Panc1 (cell line): ENCODE measurements around the gene GIMAP6. TPM values are rescaled to one million over a fixed set of nuclear protein-coding genes. Genes with fewer than 3 reads are reported as not detected.
"Not testable (repeated sequence)": the region's sequence is repeated elsewhere in the genome, so short reads cannot be mapped to it uniquely, and the experiment has no call there.

Experiments used
- ATAC-seq: fragments of 200-7000 bp; cut with Tn5 transposase; 2 replicates; pipeline ENCODE4 v1.9.1; 2020; ENCODE audit warnings: mild to moderate bottlenecking, moderate library complexity
- Bru-seq: library from RNA; stranded (reverse); fragments of 400-500 nt; gene quantifications from one replicate; lab custom pipeline; 2021; lab: Mats Ljungman, UMichigan
- BruChase-seq, 2 experiments: library from RNA; stranded (reverse); fragments of 400-500 nt; gene quantifications; one replicate each; lab custom pipeline; 2021; lab: Mats Ljungman, UMichigan
- BruUV-seq: library from RNA; stranded (reverse); fragments of 400-500 nt; replicated peaks from 2 replicates; lab custom pipeline; 2021; lab: Mats Ljungman, UMichigan
- CTCF ChIA-PET: fragments of 300-600 bp; sonication (Branson Sonifier 250); formaldehyde crosslinking; loops from one replicate; lab custom pipeline; 2022; ENCODE audit warnings: antibody characterized with exemption; lab: Charles Lee
- POLR2A ChIA-PET: fragments of 300-600 bp; sonication (Branson Sonifier 250); formaldehyde crosslinking; loops from one replicate; lab custom pipeline; 2022; ENCODE audit warnings: antibody characterized with exemption; lab: Charles Lee
- DNase-seq: peaks from one replicate; pipeline ENCODE4 v3.0.0-alpha.2; 2010; ENCODE audit warnings: low read depth, low spot score
- H3K27ac ChIP-seq: 2 replicates; pipeline ENCODE4 v1.5.1; 2011; ENCODE audit warnings: mild to moderate bottlenecking, low read length, inconsistent platforms
- H3K27me3 ChIP-seq: fragments of 200-500 bp; sonication (Bioruptor generic); 2 replicates; pipeline ENCODE4 v1.6.0; 2014; ENCODE audit warnings: low read length, inconsistent platforms; ENCODE audit not compliant: control insufficient read depth, insufficient read depth
- H3K36me3 ChIP-seq: fragments of 200-500 bp; sonication (Bioruptor generic); 2 replicates; pipeline ENCODE4 v1.5.1; 2014; ENCODE audit warnings: inconsistent platforms, mild to moderate bottlenecking, low read length, moderate library complexity; ENCODE audit not compliant: control insufficient read depth, insufficient read depth
- H3K4me1 ChIP-seq: 2 replicates; pipeline ENCODE4 v1.5.1; 2011; ENCODE audit warnings: inconsistent platforms, mild to moderate bottlenecking, low read length, moderate library complexity; ENCODE audit not compliant: control insufficient read depth, insufficient read depth
- H3K4me3 ChIP-seq, 2 experiments: 2 replicates each; pipeline ENCODE4 v1.5.1; 2011 to 2012; ENCODE audit warnings: low read depth in 2 of 2, low read length in 2 of 2, mild to moderate bottlenecking in 2 of 2, inconsistent platforms in 1 of 2, moderate library complexity in 1 of 2
- H3K9me3 ChIP-seq: fragments of 200-500 bp; sonication (Bioruptor generic); 2 replicates; pipeline ENCODE4 v1.5.1; 2014; ENCODE audit warnings: low read depth, mild to moderate bottlenecking, inconsistent platforms, low read length, moderate library complexity; ENCODE audit not compliant: control insufficient read depth, insufficient read depth
- POLR2AphosphoS5 ChIP-seq: IDR thresholded peaks from 2 replicates; pipeline ENCODE4 v1.6.1; 2012; ENCODE audit warnings: mild to moderate bottlenecking, low read depth, low read length, moderate library complexity
- SIN3A ChIP-seq: IDR thresholded peaks from 2 replicates; pipeline ENCODE4 v1.6.1; 2012; ENCODE audit warnings: low read depth, mild to moderate bottlenecking, low read length, moderate library complexity, borderline replicate concordance; ENCODE audit not compliant: insufficient read depth
- TCF7L2 ChIP-seq: IDR thresholded peaks from 2 replicates; pipeline ENCODE4 v1.6.1; 2011; ENCODE audit warnings: mild to moderate bottlenecking, low read depth, low read length, inconsistent platforms
- in situ Hi-C: cut with HindIII; loops from 2 replicates; pipeline ENCODE4 v1.10.0; 2016; ENCODE audit warnings: low sequenced_read_pairs, low pct_unique_long_range_greater_than_20kb
- intact Hi-C: fragments of 100-400 bp; cut with micrococcal nuclease; formaldehyde crosslinking; loops from one replicate; pipeline ENCODE4 v1.10.0; 2022; ENCODE audit not compliant: unreplicated experiment
- long read RNA-seq: library from polyadenylated mRNA; unstranded; transcript quantifications from one replicate; pipeline ENCODE4 v2.0.0, GENCODE V29; 2021; ENCODE audit not compliant: unreplicated experiment
- polyA plus RNA-seq: library from polyadenylated mRNA; unstranded; fragments of >200 nt; gene quantifications from one replicate; pipeline ENCODE4 v1.2.1, GENCODE V29; 2012; ENCODE audit warnings: missing spikeins; ENCODE audit not compliant: insufficient read length
- total RNA-seq: library from RNA; stranded (reverse); gene quantifications from one replicate; pipeline ENCODE4 v1.2.1, GENCODE V29; 2021; ENCODE audit not compliant: unreplicated experiment
- TF ChIP-seq, protein P1 (sequence below): fragments of 450-650 bp; IDR thresholded peaks from 2 replicates; pipeline ENCODE4 v1.5.1; 2017; ENCODE audit warnings: mild to moderate bottlenecking
- TF ChIP-seq, protein P2 (sequence below), 2 experiments: IDR thresholded peaks; 2 replicates each; pipeline ENCODE4 v1.6.1; 2011 to 2012; ENCODE audit warnings: low read depth in 2 of 2, control low read depth in 1 of 2, low read length in 1 of 2, mild to moderate bottlenecking in 1 of 2, moderate library complexity in 1 of 2; ENCODE audit not compliant: insufficient read depth in 1 of 2

The GIMAP6 gene
- total RNA-seq = 0.23 TPM
- not detected for polyA plus RNA-seq
- Bru-seq, nascent RNA = percentile 14 among the genes with signal in this experiment
- BruChase-seq, experiment 1, labeled RNA remaining after a 2-hour chase = percentile 9 among the genes with signal in this experiment
- BruChase-seq, experiment 2, labeled RNA remaining after a 6-hour chase = not detected
- long read RNA-seq = 0 reads

DNA sequence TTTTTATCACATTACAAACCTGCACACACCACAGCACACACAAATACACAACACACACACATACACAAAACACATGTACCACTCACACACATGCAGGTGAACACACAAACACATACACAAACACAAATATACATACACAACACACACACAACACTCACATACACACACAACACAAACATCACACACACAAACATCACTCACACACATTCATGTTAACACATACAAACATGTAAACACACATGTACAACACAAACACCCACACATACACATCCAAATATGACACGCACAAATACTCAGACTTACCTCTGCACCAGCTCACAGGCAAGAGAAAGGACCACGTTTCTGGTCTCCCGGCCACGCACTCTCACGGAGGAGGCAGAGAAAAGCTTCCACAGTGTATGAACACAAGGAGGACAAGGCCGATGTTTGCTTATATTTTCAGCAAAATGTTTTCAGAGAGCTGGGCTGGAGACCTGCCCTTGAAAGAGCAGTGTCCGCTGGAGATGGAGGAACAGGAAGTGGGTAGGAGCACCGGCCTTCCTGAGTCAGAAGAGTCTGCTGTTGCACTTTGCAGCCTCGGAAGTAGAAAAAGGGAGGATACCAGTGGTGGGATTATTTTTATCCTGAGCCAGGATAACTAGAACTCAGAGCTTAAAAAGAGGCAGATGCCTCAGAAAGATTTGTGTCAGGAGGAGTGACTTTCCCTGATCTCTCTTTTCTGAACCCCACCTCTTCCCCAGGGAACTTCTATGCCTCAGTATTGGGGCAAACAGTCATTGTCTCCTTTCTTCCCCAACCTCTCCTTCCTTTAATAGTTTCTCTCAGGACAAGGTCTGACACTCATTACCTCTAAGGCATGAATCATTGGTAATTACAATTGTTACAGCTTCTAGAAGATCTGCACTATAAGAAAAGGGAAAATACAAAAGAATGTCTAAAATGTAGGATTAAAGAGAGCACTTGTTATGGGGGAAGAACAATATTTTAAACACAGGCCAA lies at the start of gene GIMAP6:
Gene GIMAP6, minus strand, starts transcription at position 520 of the 999 bp plus-strand sequence. CDS start 2,243 bp downstream, outside the sequence.
- ChIA-PET CTCF (no interaction called here), POLR2A (interaction anchor here (0.6 kb wide), 1 partner anchor 234 kb away, joined by 3 read pairs; no protein-coding TSS in a partner anchor)
- no peak for ATAC-seq
- H3K36me3 ChIP-seq = no peaks in the 10 kb centered on the region
- no TSS peak for BruUV-seq
- H3K27me3 ChIP-seq = no peaks in the 10 kb centered on the region
- no peak for TF ChIP-seq POLR2AphosphoS5
- TF ChIP-seq, protein P1, sequence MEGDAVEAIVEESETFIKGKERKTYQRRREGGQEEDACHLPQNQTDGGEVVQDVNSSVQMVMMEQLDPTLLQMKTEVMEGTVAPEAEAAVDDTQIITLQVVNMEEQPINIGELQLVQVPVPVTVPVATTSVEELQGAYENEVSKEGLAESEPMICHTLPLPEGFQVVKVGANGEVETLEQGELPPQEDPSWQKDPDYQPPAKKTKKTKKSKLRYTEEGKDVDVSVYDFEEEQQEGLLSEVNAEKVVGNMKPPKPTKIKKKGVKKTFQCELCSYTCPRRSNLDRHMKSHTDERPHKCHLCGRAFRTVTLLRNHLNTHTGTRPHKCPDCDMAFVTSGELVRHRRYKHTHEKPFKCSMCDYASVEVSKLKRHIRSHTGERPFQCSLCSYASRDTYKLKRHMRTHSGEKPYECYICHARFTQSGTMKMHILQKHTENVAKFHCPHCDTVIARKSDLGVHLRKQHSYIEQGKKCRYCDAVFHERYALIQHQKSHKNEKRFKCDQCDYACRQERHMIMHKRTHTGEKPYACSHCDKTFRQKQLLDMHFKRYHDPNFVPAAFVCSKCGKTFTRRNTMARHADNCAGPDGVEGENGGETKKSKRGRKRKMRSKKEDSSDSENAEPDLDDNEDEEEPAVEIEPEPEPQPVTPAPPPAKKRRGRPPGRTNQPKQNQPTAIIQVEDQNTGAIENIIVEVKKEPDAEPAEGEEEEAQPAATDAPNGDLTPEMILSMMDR = no peak
- TF ChIP-seq TCF7L2 = no peak
- TF ChIP-seq, protein P2, sequence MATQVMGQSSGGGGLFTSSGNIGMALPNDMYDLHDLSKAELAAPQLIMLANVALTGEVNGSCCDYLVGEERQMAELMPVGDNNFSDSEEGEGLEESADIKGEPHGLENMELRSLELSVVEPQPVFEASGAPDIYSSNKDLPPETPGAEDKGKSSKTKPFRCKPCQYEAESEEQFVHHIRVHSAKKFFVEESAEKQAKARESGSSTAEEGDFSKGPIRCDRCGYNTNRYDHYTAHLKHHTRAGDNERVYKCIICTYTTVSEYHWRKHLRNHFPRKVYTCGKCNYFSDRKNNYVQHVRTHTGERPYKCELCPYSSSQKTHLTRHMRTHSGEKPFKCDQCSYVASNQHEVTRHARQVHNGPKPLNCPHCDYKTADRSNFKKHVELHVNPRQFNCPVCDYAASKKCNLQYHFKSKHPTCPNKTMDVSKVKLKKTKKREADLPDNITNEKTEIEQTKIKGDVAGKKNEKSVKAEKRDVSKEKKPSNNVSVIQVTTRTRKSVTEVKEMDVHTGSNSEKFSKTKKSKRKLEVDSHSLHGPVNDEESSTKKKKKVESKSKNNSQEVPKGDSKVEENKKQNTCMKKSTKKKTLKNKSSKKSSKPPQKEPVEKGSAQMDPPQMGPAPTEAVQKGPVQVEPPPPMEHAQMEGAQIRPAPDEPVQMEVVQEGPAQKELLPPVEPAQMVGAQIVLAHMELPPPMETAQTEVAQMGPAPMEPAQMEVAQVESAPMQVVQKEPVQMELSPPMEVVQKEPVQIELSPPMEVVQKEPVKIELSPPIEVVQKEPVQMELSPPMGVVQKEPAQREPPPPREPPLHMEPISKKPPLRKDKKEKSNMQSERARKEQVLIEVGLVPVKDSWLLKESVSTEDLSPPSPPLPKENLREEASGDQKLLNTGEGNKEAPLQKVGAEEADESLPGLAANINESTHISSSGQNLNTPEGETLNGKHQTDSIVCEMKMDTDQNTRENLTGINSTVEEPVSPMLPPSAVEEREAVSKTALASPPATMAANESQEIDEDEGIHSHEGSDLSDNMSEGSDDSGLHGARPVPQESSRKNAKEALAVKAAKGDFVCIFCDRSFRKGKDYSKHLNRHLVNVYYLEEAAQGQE (IDR thresholded peaks at IDR 0.05; ENCODE audit: insufficient read depth in 1 of 2, low read depth in 2 of 2, low read length in 1 of 2) = no peak
- TF ChIP-seq SIN3A = no peak
- no peak for DNase-seq
- no peaks in the 10 kb centered on the region for H3K9me3 ChIP-seq
- in situ Hi-C loops (no loop called here), intact Hi-C loops (no loop called here)
- H3K4me3 ChIP-seq = no peak within 1 kb of the TSS
- H3K27ac ChIP-seq = no peak within 1 kb of the TSS
- H3K4me1 ChIP-seq = no peaks in the 10 kb centered on the region

DNA sequence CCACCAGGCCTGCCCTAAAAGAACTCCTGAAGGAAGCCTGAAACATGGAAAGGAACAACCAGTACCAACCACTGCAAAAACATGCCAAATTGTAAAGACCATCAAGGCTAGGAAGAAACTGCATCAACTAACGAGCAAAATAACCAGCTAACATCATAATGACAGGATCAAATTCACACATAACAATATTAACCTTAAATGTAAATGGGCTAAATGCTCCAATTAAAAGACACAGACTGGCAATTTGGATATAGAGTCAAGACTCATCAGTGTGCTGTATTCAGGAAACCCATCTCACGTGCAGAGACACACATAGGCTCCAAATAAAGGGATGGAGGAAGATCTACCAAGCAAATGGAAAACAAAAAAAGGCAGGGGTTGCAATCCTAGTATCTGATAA lies 48.2 kb upstream of the GIMAP6 start:
- DNase-seq, H3K36me3 ChIP-seq, H3K27me3 ChIP-seq, ATAC-seq, POLR2A ChIA-PET, intact Hi-C loops, H3K9me3 ChIP-seq, H3K4me3 ChIP-seq, H3K4me1 ChIP-seq, in situ Hi-C loops, BruUV-seq, H3K27ac ChIP-seq: not testable (repeated sequence)
- CTCF ChIA-PET = interaction anchor here (0.6 kb wide), 1 partner anchor 463 kb away, joined by 8 read pairs; no protein-coding TSS in a partner anchor

DNA sequence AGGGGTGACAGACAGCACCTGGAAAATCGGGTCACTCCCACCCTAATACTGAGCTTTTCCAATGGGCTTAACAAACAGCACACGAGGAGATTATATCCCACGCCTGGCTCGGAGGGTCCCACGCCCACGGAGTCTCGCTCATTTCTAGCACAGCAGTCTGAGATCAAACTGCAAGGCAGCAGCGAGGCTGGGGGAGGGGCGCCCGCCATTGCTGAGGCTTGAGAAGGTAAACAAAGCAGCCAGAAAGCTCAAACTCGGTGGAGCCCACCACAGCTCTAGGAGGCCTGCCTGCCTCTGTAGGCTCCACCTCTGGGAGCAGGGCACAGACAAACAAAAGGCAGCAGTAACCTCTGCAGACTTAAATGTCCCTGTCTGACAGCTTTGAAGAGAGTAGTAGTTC lies 46.4 kb upstream of the GIMAP6 start:
- POLR2A ChIA-PET, H3K27me3 ChIP-seq, CTCF ChIA-PET, H3K36me3 ChIP-seq, BruUV-seq, H3K27ac ChIP-seq, H3K4me3 ChIP-seq, intact Hi-C loops, DNase-seq, ATAC-seq, in situ Hi-C loops, H3K9me3 ChIP-seq, H3K4me1 ChIP-seq: not testable (repeated sequence)

DNA sequence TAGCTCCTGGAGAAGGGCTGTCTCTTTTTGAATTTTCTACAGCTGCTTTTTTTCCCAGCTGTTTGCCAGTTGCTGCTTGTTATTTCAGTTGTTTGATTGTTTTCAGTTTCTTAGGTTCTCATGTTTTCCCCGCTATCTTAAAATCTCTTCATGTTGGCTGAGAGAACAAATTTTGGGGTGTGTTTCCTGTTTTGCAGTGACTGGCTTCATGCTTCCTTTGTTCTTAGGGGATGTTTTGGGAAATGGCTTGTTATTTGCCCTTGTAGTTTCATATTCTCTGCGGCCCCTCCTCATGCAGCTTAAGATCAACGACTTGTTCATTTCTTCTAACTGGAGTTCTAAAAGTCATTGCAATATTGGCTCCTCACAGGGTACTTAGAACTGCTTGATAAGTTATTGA lies 44.7 kb upstream of the GIMAP6 start:
- CTCF ChIA-PET, DNase-seq: not testable (repeated sequence)

DNA sequence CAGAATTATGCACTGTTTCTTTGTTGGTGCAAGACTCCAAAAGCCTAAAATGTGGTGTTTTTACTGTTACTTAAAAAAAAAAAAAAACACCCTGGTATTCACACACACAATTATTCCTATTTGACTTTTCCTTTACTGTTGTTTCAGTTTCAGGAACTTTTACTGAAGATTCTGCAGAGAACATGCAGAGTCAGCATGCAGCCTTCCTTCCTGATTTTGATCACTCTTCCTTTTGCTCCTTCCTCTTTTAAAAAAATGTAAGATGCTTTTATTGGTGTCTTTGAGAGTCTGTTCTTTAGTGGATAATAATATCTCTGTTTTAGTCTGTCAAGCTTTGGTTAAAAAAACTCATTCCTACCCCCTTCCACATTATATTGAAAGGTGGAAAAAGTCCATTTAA lies 44.1 kb upstream of the GIMAP6 start:
- H3K4me1 ChIP-seq, POLR2A ChIA-PET, BruUV-seq, DNase-seq, H3K27ac ChIP-seq, intact Hi-C loops, H3K36me3 ChIP-seq, H3K9me3 ChIP-seq, H3K27me3 ChIP-seq, in situ Hi-C loops, CTCF ChIA-PET, H3K4me3 ChIP-seq, ATAC-seq: not testable (repeated sequence)

More for the DNA sequence above, 44.7 kb upstream of the GIMAP6 start:
- intact Hi-C loops, H3K36me3 ChIP-seq, H3K4me1 ChIP-seq, BruUV-seq, H3K27me3 ChIP-seq, in situ Hi-C loops, H3K4me3 ChIP-seq, POLR2A ChIA-PET, H3K9me3 ChIP-seq, H3K27ac ChIP-seq, ATAC-seq: not testable (repeated sequence)
